Karpas-422 (cell line): ENCODE results near the gene NBPF11. TPM values are rescaled to one million over a fixed set of nuclear protein-coding genes. Genes with fewer than 3 reads are reported as not detected.
"Not testable (repeated sequence)": the region's sequence is repeated elsewhere in the genome, so short reads cannot be mapped to it uniquely, and the experiment has no call there.

Experiments used
- DNase-seq: peaks from one replicate; pipeline ENCODE4 v3.0.0-alpha.2; 2015
- H2AFZ ChIP-seq: fragments of 200-600 bp; sonication (generic); 2 replicates; pipeline ENCODE4 v1.6.1; 2014; ENCODE audit warnings: antibody characterized with exemption, low read length, mixed read lengths
- H3K27ac ChIP-seq: fragments of 200-600 bp; sonication (generic); 2 replicates; pipeline ENCODE4 v1.5.1; 2014; ENCODE audit warnings: mild to moderate bottlenecking, low read length, moderate library complexity
- H3K27me3 ChIP-seq: fragments of 200-600 bp; sonication (generic); 2 replicates; pipeline ENCODE4 v1.6.1; 2014; ENCODE audit warnings: low read length, mixed read lengths
- H3K36me3 ChIP-seq: fragments of 200-600 bp; sonication (generic); 2 replicates; pipeline ENCODE4 v1.6.1; 2014; ENCODE audit warnings: low read length, mixed read lengths; ENCODE audit not compliant: insufficient read depth
- H3K4me1 ChIP-seq: fragments of 200-600 bp; sonication (generic); 2 replicates; pipeline ENCODE4 v1.6.1; 2014; ENCODE audit warnings: mild to moderate bottlenecking, low read length, mixed read lengths
- H3K4me2 ChIP-seq: fragments of 200-600 bp; sonication (generic); 2 replicates; pipeline ENCODE4 v1.6.1; 2014; ENCODE audit warnings: low read length, low read depth, mild to moderate bottlenecking; ENCODE audit not compliant: poor library complexity, severe bottlenecking
- H3K4me3 ChIP-seq: fragments of 200-600 bp; sonication (generic); 2 replicates; pipeline ENCODE4 v1.5.1; 2014; ENCODE audit warnings: mild to moderate bottlenecking, antibody characterized with exemption, low read length, mixed read lengths
- H3K79me2 ChIP-seq: fragments of 200-600 bp; sonication (generic); 2 replicates; pipeline ENCODE4 v1.6.1; 2014; ENCODE audit warnings: mild to moderate bottlenecking, low read length, mixed read lengths
- H3K9ac ChIP-seq: fragments of 200-600 bp; sonication (generic); 2 replicates; pipeline ENCODE4 v1.6.0; 2014; ENCODE audit warnings: low read length
- H3K9me2 ChIP-seq: fragments of 200-600 bp; sonication (generic), shearing (Covaris generic); replicated peaks from 2 replicates; pipeline ENCODE4 v1.6.0; 2014; ENCODE audit warnings: mild to moderate bottlenecking, low read length, moderate library complexity; ENCODE audit not compliant: insufficient read depth
- H3K9me3 ChIP-seq: fragments of 300-700, 200-600 bp; sonication (generic); 2 replicates; pipeline ENCODE4 v1.6.1; 2014; ENCODE audit warnings: low read length, mixed read lengths
- H4K20me1 ChIP-seq: fragments of 200-600 bp; sonication (generic); 2 replicates; pipeline ENCODE4 v1.6.1; 2014; ENCODE audit warnings: mild to moderate bottlenecking, antibody characterized with exemption, low read length, low read depth; ENCODE audit not compliant: insufficient read depth
- total RNA-seq: library from RNA; depleted of rRNA; stranded (reverse); fragments of >200 nt; shearing (Covaris generic); gene quantifications from 2 replicates; pipeline ENCODE4 v1.2.3, GENCODE V29; 2014; ENCODE audit warnings: low replicate concordance

NBPF11 gene
- total RNA-seq, 1 experiment from 2014 or later = 12.6 TPM

DNA sequence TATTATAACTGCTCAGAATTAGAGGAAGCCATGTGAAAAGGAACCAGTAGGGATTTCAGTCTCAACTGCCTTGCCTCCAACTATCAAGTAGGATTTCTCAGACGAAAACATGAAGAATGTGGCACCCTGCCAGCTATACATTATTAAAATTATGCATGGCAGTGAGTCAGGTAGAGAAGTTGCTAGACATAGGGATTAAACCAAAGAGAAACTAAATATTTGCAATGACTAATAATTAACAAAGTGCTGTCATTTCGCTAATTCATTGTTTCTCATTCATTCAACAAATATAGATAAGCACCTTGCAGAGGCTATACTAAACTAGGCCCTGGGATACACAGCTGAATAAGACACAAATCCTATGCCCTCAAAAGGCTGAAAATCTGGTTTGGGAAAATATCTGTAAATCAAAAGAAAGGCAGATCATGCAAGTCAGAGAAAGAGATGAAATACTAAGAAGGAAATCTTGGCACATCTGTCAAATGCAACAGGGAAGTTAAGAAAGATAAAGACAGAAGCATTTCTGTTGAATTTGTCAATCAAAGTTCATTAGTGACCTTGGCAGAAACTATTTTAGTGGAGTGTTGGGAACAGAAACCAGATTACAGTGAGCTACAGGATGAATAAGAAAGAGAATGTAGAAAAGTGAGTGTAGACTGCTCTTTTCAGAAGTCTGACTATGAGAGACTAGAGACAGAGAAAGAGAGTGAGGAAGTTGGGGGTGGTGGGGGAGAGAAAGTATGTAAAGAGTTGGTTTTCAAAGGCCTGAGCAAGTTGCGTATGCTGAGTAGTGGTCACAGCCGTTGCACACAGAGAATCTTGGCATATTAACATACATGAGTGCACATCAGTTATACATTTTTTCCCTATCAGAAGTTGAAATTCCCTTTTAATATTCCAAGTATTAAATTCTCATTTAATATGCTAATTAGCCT, 14.7 kb upstream of the NBPF11 start:
- H4K20me1 ChIP-seq = no peaks in the 10 kb centered on the region
- no peaks in the 10 kb centered on the region for H3K36me3 ChIP-seq
- no peaks in the 10 kb centered on the region for H3K27me3 ChIP-seq
- H2AFZ ChIP-seq = no peak overlapping the region
- H3K9me3 ChIP-seq = no peaks in the 10 kb centered on the region
- H3K4me1 ChIP-seq = peaks cover 27% of the 10 kb centered on the region
- no peak overlapping the region for H3K4me2 ChIP-seq
- no peak overlapping the region for H3K9ac ChIP-seq
- H3K9me2 ChIP-seq = no peaks in the 10 kb centered on the region
- H3K79me2 ChIP-seq = no peaks in the 10 kb centered on the region
- H3K4me3 ChIP-seq = no peak overlapping the region
- DNase-seq = no peak
- no peak overlapping the region for H3K27ac ChIP-seq

- H3K79me2 ChIP-seq = no peaks in the 10 kb centered on the region; the same call in 1 of the 2 replicates
- peaks cover 27% of the 10 kb centered on the region for H3K4me1 ChIP-seq
- DNase-seq = no peak
- H3K36me3 ChIP-seq = no peaks in the 10 kb centered on the region
- H3K27ac ChIP-seq = no peak overlapping the region
- no peaks in the 10 kb centered on the region for H4K20me1 ChIP-seq
- H3K4me2 ChIP-seq = no peak overlapping the region
- no peak overlapping the region for H3K4me3 ChIP-seq
- no peak overlapping the region for H2AFZ ChIP-seq
- H3K27me3 ChIP-seq = no peaks in the 10 kb centered on the region
- no peaks in the 10 kb centered on the region for H3K9me2 ChIP-seq
- no peaks in the 10 kb centered on the region for H3K9me3 ChIP-seq
- H3K9ac ChIP-seq = no peak overlapping the region
These were observed 10.3 kb upstream of the NBPF11 start for GRCh38 chr1:148162363-148162762.

- Histone ChIP-seq H4K20me1 (no peaks in the 10 kb centered on the region), H3K4me2 (no peak overlapping the region), H3K79me2 (no peaks in the 10 kb centered on the region; the same call in 1 of the 2 replicates), H3K4me1 (peaks cover 19% of the 10 kb centered on the region), H3K9ac (no peak overlapping the region), H3K27ac (no peak overlapping the region), H3K9me2 (no peaks in the 10 kb centered on the region), H3K4me3 (no peak overlapping the region), H2AFZ (no peak overlapping the region), H3K36me3 (no peaks in the 10 kb centered on the region), H3K27me3 (no peaks in the 10 kb centered on the region), H3K9me3 (no peaks in the 10 kb centered on the region)
- no peak for DNase-seq
These were observed 9.2 kb upstream of the NBPF11 start for GRCh38 chr1:148161053-148161901.

GRCh38 chr1:148160343-148161052, 8.4 kb upstream of the NBPF11 start:
- H3K9me3 ChIP-seq = no peaks in the 10 kb centered on the region
- H3K4me2 ChIP-seq = no peak overlapping the region
- no peaks in the 10 kb centered on the region for H4K20me1 ChIP-seq
- no peaks in the 10 kb centered on the region for H3K27me3 ChIP-seq
- H3K36me3 ChIP-seq = no peaks in the 10 kb centered on the region
- H3K9me2 ChIP-seq = no peaks in the 10 kb centered on the region
- DNase-seq = no peak
- no peaks in the 10 kb centered on the region; the same call in 1 of the 2 replicates for H3K79me2 ChIP-seq
- no peak overlapping the region for H3K27ac ChIP-seq
- H2AFZ ChIP-seq = no peak overlapping the region
- peaks cover 17% of the 10 kb centered on the region for H3K4me1 ChIP-seq
- H3K4me3 ChIP-seq = no peak overlapping the region
- no peak overlapping the region for H3K9ac ChIP-seq

- no peaks in the 10 kb centered on the region for H3K27me3 ChIP-seq
- no peak overlapping the region for H3K4me3 ChIP-seq
- DNase-seq = no peak
- no peak overlapping the region for H3K9ac ChIP-seq
- H3K27ac ChIP-seq = no peak overlapping the region
- H3K4me1 ChIP-seq = peaks cover 19% of the 10 kb centered on the region
- H3K9me3 ChIP-seq = no peaks in the 10 kb centered on the region
- H2AFZ ChIP-seq = no peak overlapping the region
- H3K79me2 ChIP-seq = no peaks in the 10 kb centered on the region; the same call in 1 of the 2 replicates
- H3K4me2 ChIP-seq = no peak overlapping the region
- no peaks in the 10 kb centered on the region for H4K20me1 ChIP-seq
- H3K36me3 ChIP-seq = no peaks in the 10 kb centered on the region
- H3K9me2 ChIP-seq = no peaks in the 10 kb centered on the region
These were observed 7.9 kb upstream of the NBPF11 start for GRCh38 chr1:148160048-148160342.

GRCh38 chr1:148158341-148159003, 6.4 kb upstream of the NBPF11 start:
- Histone ChIP-seq H3K4me2 (no peak overlapping the region), H2AFZ (no peak overlapping the region), H4K20me1 (no peaks in the 10 kb centered on the region), H3K4me3 (no peak overlapping the region), H3K27me3 (no peaks in the 10 kb centered on the region), H3K9ac (no peak overlapping the region), H3K4me1 (peaks cover 12% of the 10 kb centered on the region), H3K79me2 (no peaks in the 10 kb centered on the region; the same call in 1 of the 2 replicates), H3K36me3 (no peaks in the 10 kb centered on the region), H3K9me3 (no peaks in the 10 kb centered on the region), H3K27ac (no peak overlapping the region), H3K9me2 (no peaks in the 10 kb centered on the region)
- no peak for DNase-seq

- H3K27ac ChIP-seq, H3K4me1 ChIP-seq, H3K9me3 ChIP-seq, H2AFZ ChIP-seq, H3K27me3 ChIP-seq, DNase-seq, H3K79me2 ChIP-seq, H3K9ac ChIP-seq, H3K36me3 ChIP-seq, H4K20me1 ChIP-seq, H3K4me3 ChIP-seq, H3K4me2 ChIP-seq, H3K9me2 ChIP-seq: not testable (repeated sequence)
These were observed 5.7 kb upstream of the NBPF11 start for GRCh38 chr1:148157803-148158202.
